NCI-H446 treated with DMSO at 0.1 percent for 48 hours (cell line): ENCODE results near the gene NPDC1.
"Not testable (repeated sequence)": the region's sequence is repeated elsewhere in the genome, so short reads cannot be mapped to it uniquely, and the experiment has no call there.

Source experiments
- DNase-seq: peaks from one replicate; lab custom pipeline; 2025; lab: John Stamatoyannopoulos, UW

The NPDC1 gene

GRCh38 chr9:137039611-137040366 lies 6.2 kb downstream of the NPDC1 start:
- no peak for DNase-seq

- no peak for DNase-seq
Measured at GRCh38 chr9:137038916-137039315, 7.1 kb downstream of the NPDC1 start.

- DNase-seq, result no peak
Measured at GRCh38 chr9:137037483-137037882, 8.5 kb downstream of the NPDC1 start.

GRCh38 chr9:137037035-137037434 lies 8.9 kb downstream of the NPDC1 start:
- DNase-seq, result no peak

- DNase-seq, result no peak
Measured at GRCh38 chr9:137035937-137036336, 10.0 kb downstream of the NPDC1 start.

GRCh38 chr9:137035507-137035834 lies 10.5 kb downstream of the NPDC1 start:
- no peak for DNase-seq

GRCh38 chr9:137034709-137035506 lies 11.1 kb downstream of the NPDC1 start:
- peak; percentile 43 for DNase-seq

- DNase-seq, result no peak
Measured at GRCh38 chr9:137034039-137034708, 11.8 kb downstream of the NPDC1 start.

GRCh38 chr9:137033481-137033880 lies 12.5 kb downstream of the NPDC1 start:
- not testable (repeated sequence) for DNase-seq

GRCh38 chr9:137032858-137033257 lies 13.1 kb downstream of the NPDC1 start:
- DNase-seq, result no peak

GRCh38 chr9:137031904-137032640 lies 13.9 kb downstream of the NPDC1 start, which contains the start of gene FUT7:
Gene FUT7, minus strand, starts transcription at chr9:137032088. Its CDS starts 97 bp downstream, at chr9:137031991.
- DNase-seq, result no peak

GRCh38 chr9:137030538-137031527 lies 15.1 kb downstream of the NPDC1 start:
- no peak for DNase-seq

GRCh38 chr9:137030006-137030405 lies 16.0 kb downstream of the NPDC1 start:
- DNase-seq, result no peak

GRCh38 chr9:137029058-137029936 lies 16.7 kb downstream of the NPDC1 start:
- DNase-seq, result no peak

- no peak for DNase-seq
Measured at GRCh38 chr9:137028263-137029057, 17.5 kb downstream of the NPDC1 start.

GRCh38 chr9:137027369-137028262 lies 18.4 kb downstream of the NPDC1 start, which contains the start of gene ABCA2:
Gene ABCA2, minus strand, starts transcription at chr9:137028237. Its CDS starts 97 bp downstream, at chr9:137028140.
- no peak for DNase-seq

- no peak for DNase-seq
Measured at GRCh38 chr9:137026828-137027227, 19.1 kb downstream of the NPDC1 start.

GRCh38 chr9:137026384-137026783 lies 19.6 kb downstream of the NPDC1 start:
- no peak for DNase-seq
